Stimulated activated naive CD8-positive, alpha-beta T cell treated with anti-CD3 and anti-CD28 coated beads, Interleukin-15, Interleukin-2, amounts not matched to agents 100 U/mL and 50 U/mL, for 24 hours (primary cell): ENCODE measurements around the gene UBL4A.

ENCODE experiments used
- ATAC-seq: fragments of 150-1000 bp; cut with Tn5 transposase; one replicate; pipeline ENCODE4 v1.10.0; 2021
- DNase-seq: peaks from one replicate; pipeline ENCODE4 v3.0.0; 2021

Gene UBL4A

GRCh38 chrX:154482786-154483185 is 3.6 kb downstream of the UBL4A start:
- DNase-seq: no peak
- ATAC-seq: no peak

- DNase-seq (no peak), ATAC-seq (no peak)
Measured at GRCh38 chrX:154481911-154482601, 4.4 kb downstream of the UBL4A start.

GRCh38 chrX:154481195-154481594 is 5.2 kb downstream of the UBL4A start:
- no peak for DNase-seq
- no peak for ATAC-seq

DNA sequence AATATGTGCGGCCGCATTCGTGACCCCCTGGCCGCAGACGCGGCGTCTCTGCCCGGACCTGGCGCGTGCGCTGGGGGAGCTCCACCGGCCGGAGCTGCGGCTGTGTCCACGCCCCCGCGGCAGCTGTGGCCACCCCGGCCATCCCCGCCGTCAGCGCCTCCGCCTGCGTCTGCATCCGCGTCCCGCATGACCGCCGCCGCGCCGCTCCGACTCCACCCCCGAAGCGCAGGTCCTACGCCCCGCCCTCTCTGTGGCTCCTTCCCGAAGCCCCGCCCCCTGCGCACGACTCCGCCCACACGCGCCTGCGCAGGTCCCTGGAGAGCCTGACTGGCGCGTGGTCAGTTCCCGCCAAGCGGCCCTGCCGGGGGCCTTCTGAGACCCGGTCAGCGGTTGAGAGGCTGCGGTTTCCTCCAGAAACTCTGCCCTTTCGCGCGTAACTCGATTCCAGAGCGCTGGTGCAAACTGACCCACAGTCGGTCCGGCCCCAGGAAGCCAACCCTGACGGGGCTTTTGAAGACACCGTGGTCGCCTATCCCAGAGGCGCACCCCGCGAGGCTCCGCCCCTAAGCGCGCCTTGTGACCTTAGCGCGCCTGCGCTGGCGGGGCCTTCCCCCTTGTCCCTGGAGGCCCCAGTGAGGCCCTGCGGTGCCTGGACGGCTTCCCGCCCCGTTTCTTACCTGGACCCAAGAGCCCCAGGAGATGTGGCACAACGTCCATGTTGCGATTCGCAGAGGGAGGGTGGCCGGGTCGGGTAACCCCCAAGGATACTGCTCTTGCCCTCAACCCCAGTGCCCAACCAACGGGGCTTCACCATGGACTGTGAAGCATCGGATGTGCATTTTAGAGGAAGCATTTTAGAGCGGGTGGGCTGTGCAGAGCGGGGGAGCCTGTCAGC is 7.4 kb downstream of the UBL4A start, which contains the start of gene LAGE3:
Gene LAGE3 (minus strand): TSS at position 554 of the 895 bp plus-strand sequence. CDS start 366 bp downstream, at position 188.
- peak; percentile 95 for ATAC-seq
- DNase-seq: peak; percentile 95

GRCh38 chrX:154477891-154478477 is 8.4 kb downstream of the UBL4A start:
- DNase-seq (no peak), ATAC-seq (no peak)

DNA sequence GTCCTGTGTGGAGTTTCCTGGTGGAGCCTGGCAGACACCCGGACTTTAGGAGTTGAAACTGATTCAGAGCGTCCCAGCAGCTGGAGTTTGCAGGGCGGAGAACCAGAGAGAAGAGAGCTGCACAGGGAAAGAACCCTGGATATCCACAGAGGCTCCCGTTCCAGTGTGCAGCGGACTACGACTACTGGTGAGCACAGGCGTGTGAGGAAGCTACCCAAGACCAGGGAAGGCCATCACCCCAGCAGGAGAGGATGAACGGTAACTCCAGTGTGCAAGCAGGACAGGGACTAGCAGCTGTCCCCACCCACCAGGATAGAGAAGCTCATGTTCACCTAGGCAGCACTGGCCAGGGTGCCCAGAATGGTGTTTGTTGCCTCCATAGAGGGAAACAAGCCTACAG is 9.6 kb downstream of the UBL4A start:
- DNase-seq: no peak
- ATAC-seq: no peak

- DNase-seq (no peak), ATAC-seq (no peak)
Measured at GRCh38 chrX:154473683-154474082, 12.7 kb downstream of the UBL4A start.

DNA sequence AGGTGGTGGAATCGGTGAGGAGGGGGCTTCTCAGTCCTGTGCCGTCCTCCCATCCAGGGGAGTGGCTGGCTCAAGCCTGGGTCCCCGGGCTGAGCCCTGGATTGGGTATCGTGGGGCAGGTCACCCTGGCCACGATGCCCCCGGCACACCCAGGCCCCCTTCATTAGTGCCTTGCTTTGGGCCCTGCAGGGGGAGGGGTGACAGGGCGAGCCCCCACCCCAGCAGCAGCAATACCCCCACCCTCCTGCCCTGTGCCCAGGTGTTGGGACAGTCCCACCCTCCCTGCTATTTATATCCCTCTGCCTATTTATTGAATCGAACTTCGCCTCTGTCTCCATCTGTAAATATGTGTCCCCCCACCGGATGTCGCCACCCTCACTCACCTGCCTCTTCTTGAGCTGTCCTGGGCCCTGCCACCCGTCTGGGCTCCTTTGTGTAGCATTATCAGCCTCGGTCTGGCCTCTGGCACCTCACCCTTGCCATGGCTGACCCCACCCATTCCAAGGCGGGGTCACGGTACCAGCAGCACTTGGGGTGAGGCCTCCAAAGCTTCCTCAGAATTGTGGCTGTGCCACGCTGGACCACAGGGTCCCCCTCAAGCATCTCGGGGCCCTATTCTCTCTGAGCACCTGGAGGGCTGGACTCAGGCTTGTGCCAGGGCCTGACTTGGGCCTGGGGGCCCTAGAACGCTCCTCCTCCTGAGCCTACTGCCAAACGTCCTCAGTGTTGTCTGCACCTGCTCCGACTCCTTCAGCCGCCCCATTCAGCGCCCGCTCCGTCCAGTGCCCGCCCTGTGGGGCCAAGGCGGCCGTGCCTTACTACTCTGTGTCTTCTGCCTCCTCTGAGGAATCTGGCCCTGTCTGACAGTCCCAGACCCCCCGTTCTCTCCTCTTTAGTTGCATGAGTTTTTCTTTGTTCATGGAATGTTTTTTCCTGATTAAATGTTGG is 13.5 kb downstream of the UBL4A start:
- ATAC-seq (peak; percentile 16), DNase-seq (no peak)

DNA sequence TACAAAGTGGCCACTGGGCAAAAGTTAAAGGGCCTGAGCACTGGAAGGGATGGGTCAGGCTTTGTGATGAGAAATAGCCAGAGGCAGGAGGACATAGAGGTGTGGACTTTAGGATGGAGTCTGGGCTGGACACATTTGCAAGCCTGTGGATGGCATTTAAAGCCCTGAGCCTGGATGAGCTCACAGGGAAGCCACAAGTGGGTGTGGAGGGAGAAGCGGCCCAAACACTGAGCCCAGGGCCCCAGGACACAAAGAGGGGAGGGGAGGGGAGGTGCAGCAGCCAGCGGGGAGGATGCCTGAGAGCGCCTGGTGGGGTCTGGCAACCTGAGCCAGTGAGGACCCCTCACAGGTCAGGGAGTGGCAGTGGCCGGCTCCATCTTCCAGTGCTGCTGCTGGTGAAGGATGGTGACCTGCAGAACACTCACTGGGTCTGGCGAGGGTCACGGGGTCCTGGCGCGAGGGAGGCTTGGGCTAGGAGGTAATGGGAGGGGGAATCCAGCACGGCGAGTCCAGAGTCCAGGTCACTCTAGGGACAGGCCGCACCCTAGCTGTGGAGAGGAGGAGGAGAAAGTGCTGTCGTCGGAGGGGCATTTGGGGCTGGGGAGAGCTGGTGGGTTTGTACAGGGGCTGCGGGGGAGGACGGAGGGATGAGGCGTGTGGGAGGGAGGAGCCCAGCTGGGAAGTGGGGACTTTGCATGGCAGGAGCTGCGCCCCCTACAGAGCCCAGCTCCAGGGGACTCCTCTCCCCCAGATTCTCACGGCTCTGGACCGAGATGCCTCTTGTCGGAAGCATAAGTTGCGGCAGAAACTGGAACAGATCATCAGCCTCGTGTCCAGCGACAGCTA is 14.4 kb downstream of the UBL4A start:
- ATAC-seq: no peak
- no peak for DNase-seq

- ATAC-seq (no peak), DNase-seq (no peak)
Measured at GRCh38 chrX:154470914-154471568, 15.4 kb downstream of the UBL4A start.

DNA sequence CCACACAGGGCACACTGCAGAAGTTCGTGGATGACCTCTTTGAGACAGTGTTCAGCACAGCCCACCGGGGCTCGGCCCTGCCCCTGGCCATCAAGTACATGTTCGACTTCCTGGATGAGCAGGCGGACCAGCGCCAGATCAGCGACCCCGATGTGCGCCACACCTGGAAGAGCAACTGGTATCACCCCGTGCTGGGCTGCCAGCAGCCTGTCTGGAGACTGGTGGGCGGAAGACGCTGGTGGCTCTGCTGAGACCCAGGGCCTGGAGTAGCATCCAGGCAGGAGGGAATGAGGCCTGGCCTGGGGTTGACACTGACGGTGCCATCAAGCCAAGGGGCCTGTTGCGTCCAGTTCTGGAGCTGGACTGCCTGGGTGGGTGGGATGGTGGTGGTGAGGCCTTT is 16.0 kb downstream of the UBL4A start:
- ATAC-seq: no peak
- DNase-seq: no peak

DNA sequence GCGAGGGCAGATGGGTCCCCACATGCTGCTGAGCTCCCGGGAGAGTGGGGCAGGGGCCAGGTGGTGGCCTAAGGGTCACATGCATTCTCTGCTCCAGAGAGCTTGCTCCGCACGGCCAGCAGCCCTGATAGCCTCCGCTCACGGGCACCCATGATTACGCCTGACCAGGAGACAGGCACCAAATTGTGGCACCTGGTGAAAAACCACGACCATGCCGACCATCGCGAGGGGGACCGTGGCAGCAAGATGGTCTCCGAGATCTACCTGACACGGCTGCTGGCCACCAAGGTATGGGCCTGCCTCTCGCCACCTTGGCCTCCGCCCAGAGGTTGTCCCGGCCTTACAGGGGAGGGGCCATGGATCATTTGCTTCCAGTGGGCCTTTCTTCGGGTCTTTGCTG is 16.5 kb downstream of the UBL4A start:
- no peak for ATAC-seq
- DNase-seq: no peak

DNA sequence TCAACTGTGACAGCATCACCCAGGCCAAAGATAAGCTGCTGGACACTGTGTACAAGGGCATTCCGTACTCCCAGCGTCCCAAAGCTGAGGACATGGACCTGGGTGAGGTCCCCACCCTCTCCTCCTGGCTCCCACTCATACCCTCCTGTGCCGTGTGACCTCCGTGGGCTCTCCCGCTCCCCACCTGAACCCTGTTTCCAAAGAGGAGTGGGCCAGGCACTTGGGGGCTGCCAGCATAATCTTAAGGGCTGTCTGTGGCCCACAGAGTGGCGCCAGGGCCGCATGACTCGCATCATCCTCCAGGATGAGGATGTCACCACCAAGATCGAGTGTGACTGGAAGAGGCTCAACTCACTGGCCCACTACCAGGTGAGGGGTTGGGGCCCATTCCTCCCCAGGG is 17.3 kb downstream of the UBL4A start:
- no peak for DNase-seq
- no peak for ATAC-seq

- no peak for ATAC-seq
- no peak for DNase-seq
Measured at GRCh38 chrX:154468217-154468616, 18.2 kb downstream of the UBL4A start.

DNA sequence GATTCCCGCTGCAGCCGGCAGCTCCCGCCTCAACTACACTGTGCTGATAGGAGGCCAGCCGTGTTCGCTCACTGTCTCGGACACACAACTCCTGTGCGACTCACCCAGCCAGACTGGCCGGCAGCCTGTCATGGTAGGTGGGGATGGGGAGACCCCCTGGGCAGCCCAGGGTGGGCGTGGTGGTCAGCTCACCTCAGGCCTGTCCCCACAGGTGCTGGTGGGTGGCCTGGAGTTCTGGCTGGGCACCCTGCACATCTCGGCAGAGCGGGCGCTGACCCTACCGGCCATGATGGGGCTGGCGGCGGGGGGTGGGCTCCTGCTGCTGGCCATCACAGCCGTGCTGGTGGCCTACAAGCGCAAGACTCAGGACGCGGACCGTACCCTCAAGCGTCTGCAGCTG is 18.9 kb downstream of the UBL4A start:
- DNase-seq: no peak
- ATAC-seq: no peak

- ATAC-seq: no peak
- no peak for DNase-seq
Measured at GRCh38 chrX:154466907-154467306, 19.5 kb downstream of the UBL4A start.

DNA sequence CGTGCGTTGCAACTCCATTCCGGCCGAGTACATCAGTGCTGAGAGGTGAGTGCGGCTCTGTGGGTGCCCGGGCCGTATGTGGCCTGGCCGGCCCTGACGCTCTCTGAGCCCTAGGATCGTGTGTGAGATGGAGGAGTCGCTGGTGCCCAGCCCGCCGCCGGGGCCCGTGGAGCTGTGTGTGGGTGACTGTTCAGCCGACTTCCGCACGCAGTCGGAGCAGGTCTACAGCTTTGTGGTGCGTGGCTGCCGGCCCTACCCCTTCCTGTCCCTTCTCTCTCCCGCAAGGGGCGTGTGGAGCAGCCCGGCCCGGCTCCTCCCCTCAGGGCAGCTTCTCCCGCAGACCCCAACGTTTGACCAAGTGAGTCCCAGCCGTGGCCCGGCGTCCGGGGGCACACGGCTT is 20.4 kb downstream of the UBL4A start:
- no peak for ATAC-seq
- DNase-seq: no peak

- DNase-seq: no peak
- no peak for ATAC-seq
Measured at GRCh38 chrX:154465601-154466000, 20.8 kb downstream of the UBL4A start.

- DNase-seq (no peak), ATAC-seq (no peak)
Measured at GRCh38 chrX:154464806-154465365, 21.5 kb downstream of the UBL4A start.

DNA sequence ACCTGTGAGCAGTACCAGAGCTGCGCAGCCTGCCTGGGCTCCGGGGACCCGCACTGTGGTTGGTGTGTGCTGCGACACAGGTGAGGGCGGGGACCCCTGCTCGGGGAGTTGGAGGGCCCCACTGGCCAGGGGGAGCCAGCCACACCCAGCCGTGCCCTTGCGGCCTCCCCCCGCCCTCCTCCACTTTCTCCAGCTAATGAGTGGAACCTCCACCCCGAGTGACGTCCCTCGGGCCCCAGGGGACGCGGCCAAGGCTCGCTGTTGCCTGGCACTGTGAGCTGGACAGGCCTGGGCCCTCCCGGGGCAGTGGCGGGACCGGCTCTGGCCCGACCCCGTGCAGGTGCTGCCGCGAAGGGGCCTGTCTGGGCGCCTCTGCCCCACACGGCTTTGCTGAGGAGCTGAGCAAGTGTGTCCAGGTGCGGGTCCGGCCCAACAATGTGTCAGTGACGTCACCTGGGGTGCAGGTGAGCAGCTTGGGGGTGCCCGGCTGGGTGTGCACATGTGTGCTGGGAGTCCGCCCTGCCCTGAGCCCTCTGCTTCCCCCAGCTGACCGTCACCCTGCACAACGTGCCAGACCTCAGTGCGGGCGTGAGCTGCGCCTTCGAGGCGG is 22.7 kb downstream of the UBL4A start:
- ATAC-seq (no peak), DNase-seq (no peak)
